IgD-negative memory B cell (primary cell): ENCODE data around the gene LFNG. TPM values are rescaled to one million over a fixed set of nuclear protein-coding genes. Genes with fewer than 3 reads are reported as not detected.

Experiments
- H3K27ac Mint-ChIP-seq, 3 donors: one replicate each; pipeline ENCODE4 v1.8.0; 2020 to 2022; ENCODE audit warnings: mild to moderate bottlenecking in 3 of 3, mixed read lengths in 3 of 3, moderate library complexity in 1 of 3
- H3K27me3 Mint-ChIP-seq: one replicate; pipeline ENCODE4 v1.8.0; 2021; ENCODE audit warnings: mixed read lengths
- H3K36me3 Mint-ChIP-seq: one replicate; pipeline ENCODE4 v1.8.0; 2020; ENCODE audit warnings: mild to moderate bottlenecking, mixed read lengths
- H3K4me1 Mint-ChIP-seq, 3 donors: one replicate each; pipeline ENCODE4 v1.8.0; 2020 to 2022; ENCODE audit warnings: mixed read lengths in 3 of 3, mild to moderate bottlenecking in 1 of 3
- H3K4me3 Mint-ChIP-seq, 4 donors: one replicate each; pipeline ENCODE4 v1.8.0; 2020 to 2022; ENCODE audit warnings: mild to moderate bottlenecking in 4 of 4, mixed read lengths in 4 of 4, moderate library complexity in 3 of 4
- H3K9me3 Mint-ChIP-seq, 3 donors: one replicate each; pipeline ENCODE4 v1.8.0; 2020 to 2021; ENCODE audit warnings: mixed read lengths in 3 of 3, mild to moderate bottlenecking in 1 of 3
- polyA plus RNA-seq: library from polyadenylated mRNA; unstranded; fragments of 300-500 nt; fragmentation: Illumina TruSeq; gene quantifications from one replicate; pipeline ENCODE4 v1.2.3, GENCODE V29; 2021

The LFNG gene
- polyA plus RNA-seq, 1 donor from 2014 or later, result 1.7 TPM

GRCh38 chr7:2566348-2566889 lies 46.8 kb downstream of the LFNG start:
- Mint-ChIP-seq H3K27me3 (no peaks in the 10 kb centered on the region), H3K4me1 (peaks cover 8 to 21% (median 16%) of the 10 kb centered on the region in 3 donors), H3K4me3 (peak overlapping the region; percentile 45 to 92 (median 76)), H3K27ac (no peak overlapping the region), H3K9me3 (no peaks in the 10 kb centered on the region), H3K36me3 (peaks cover 2% of the 10 kb centered on the region)

GRCh38 chr7:2566890-2567678 lies 47.5 kb downstream of the LFNG start:
- H3K36me3 Mint-ChIP-seq, result peaks cover 2% of the 10 kb centered on the region
- H3K27ac Mint-ChIP-seq, result no peak overlapping the region
- peak overlapping the region; percentile 45 to 92 (median 76) for H3K4me3 Mint-ChIP-seq
- H3K27me3 Mint-ChIP-seq, result no peaks in the 10 kb centered on the region
- no peaks in the 10 kb centered on the region for H3K9me3 Mint-ChIP-seq
- H3K4me1 Mint-ChIP-seq, result peaks cover 8 to 16% (median 12%) of the 10 kb centered on the region in 3 donors

GRCh38 chr7:2567679-2568278 lies 48.2 kb downstream of the LFNG start:
- H3K27me3 Mint-ChIP-seq, result no peaks in the 10 kb centered on the region
- peak overlapping the region in 1 of 3 donors; percentile 53 for H3K27ac Mint-ChIP-seq
- peaks cover 8 to 13% (median 12%) of the 10 kb centered on the region in 3 donors for H3K4me1 Mint-ChIP-seq
- H3K36me3 Mint-ChIP-seq, result peaks cover 2% of the 10 kb centered on the region
- H3K4me3 Mint-ChIP-seq, result peak overlapping the region in 3 of 4 donors; percentile 34 to 92 (median 57)
- H3K9me3 Mint-ChIP-seq, result no peaks in the 10 kb centered on the region

- Mint-ChIP-seq H3K4me1 (peaks cover 8 to 13% (median 12%) of the 10 kb centered on the region in 3 donors), H3K36me3 (peaks cover 2% of the 10 kb centered on the region), H3K9me3 (no peaks in the 10 kb centered on the region), H3K4me3 (peak overlapping the region in 1 of 4 donors; percentile 45), H3K27ac (no peak overlapping the region), H3K27me3 (no peaks in the 10 kb centered on the region)
Observed at GRCh38 chr7:2568521-2569223, 49.1 kb downstream of the LFNG start.

GRCh38 chr7:2569421-2569820 lies 49.8 kb downstream of the LFNG start:
- peaks cover 8 to 13% (median 12%) of the 10 kb centered on the region in 3 donors for H3K4me1 Mint-ChIP-seq
- no peaks in the 10 kb centered on the region for H3K9me3 Mint-ChIP-seq
- no peak overlapping the region for H3K27ac Mint-ChIP-seq

GRCh38 chr7:2570021-2570420 lies 50.4 kb downstream of the LFNG start:
- H3K4me1 Mint-ChIP-seq, result peaks cover 8 to 13% (median 12%) of the 10 kb centered on the region in 3 donors
- no peaks in the 10 kb centered on the region for H3K27me3 Mint-ChIP-seq
- H3K36me3 Mint-ChIP-seq, result peaks cover 10% of the 10 kb centered on the region
- H3K4me3 Mint-ChIP-seq, result no peak overlapping the region
- H3K9me3 Mint-ChIP-seq, result no peaks in the 10 kb centered on the region
- H3K27ac Mint-ChIP-seq, result no peak overlapping the region

More at GRCh38 chr7:2569421-2569820, 49.8 kb downstream of the LFNG start:
- H3K36me3 Mint-ChIP-seq, result peaks cover 7% of the 10 kb centered on the region
- H3K4me3 Mint-ChIP-seq, result no peak overlapping the region
- H3K27me3 Mint-ChIP-seq, result no peaks in the 10 kb centered on the region

GRCh38 chr7:2571409-2571808 lies 51.8 kb downstream of the LFNG start:
- no peak overlapping the region for H3K4me3 Mint-ChIP-seq
- H3K9me3 Mint-ChIP-seq, result no peaks in the 10 kb centered on the region
- no peaks in the 10 kb centered on the region for H3K27me3 Mint-ChIP-seq
- peaks cover 8 to 13% (median 12%) of the 10 kb centered on the region in 3 donors for H3K4me1 Mint-ChIP-seq
- peaks cover 13% of the 10 kb centered on the region for H3K36me3 Mint-ChIP-seq
- H3K27ac Mint-ChIP-seq, result no peak overlapping the region

- H3K9me3 Mint-ChIP-seq, result no peaks in the 10 kb centered on the region
- no peak overlapping the region for H3K4me3 Mint-ChIP-seq
- H3K4me1 Mint-ChIP-seq, result peaks cover 0 to 6% (median 5%) of the 10 kb centered on the region in 3 donors
- H3K27me3 Mint-ChIP-seq, result no peaks in the 10 kb centered on the region
- peaks cover 13% of the 10 kb centered on the region for H3K36me3 Mint-ChIP-seq
- H3K27ac Mint-ChIP-seq, result no peak overlapping the region
Observed at GRCh38 chr7:2572101-2572842, 52.7 kb downstream of the LFNG start.

GRCh38 chr7:2573761-2574160 lies 54.2 kb downstream of the LFNG start:
- H3K27ac Mint-ChIP-seq, result peak overlapping the region in 1 of 3 donors; percentile 65
- H3K9me3 Mint-ChIP-seq, result no peaks in the 10 kb centered on the region
- peaks cover 13% of the 10 kb centered on the region for H3K36me3 Mint-ChIP-seq
- no peaks in the 10 kb centered on the region for H3K27me3 Mint-ChIP-seq
- H3K4me3 Mint-ChIP-seq, result no peak overlapping the region
- no peaks in the 10 kb centered on the region for H3K4me1 Mint-ChIP-seq

- Mint-ChIP-seq H3K36me3 (peaks cover 11% of the 10 kb centered on the region), H3K27ac (no peak overlapping the region), H3K4me3 (no peak overlapping the region), H3K27me3 (no peaks in the 10 kb centered on the region), H3K4me1 (no peaks in the 10 kb centered on the region), H3K9me3 (no peaks in the 10 kb centered on the region)
Observed at GRCh38 chr7:2575046-2575732, 55.6 kb downstream of the LFNG start.

GRCh38 chr7:2575733-2576340 lies 56.3 kb downstream of the LFNG start:
- H3K4me3 Mint-ChIP-seq, result no peak overlapping the region
- H3K36me3 Mint-ChIP-seq, result peaks cover 15% of the 10 kb centered on the region
- H3K27ac Mint-ChIP-seq, result peak overlapping the region in 1 of 3 donors; percentile 84
- no peaks in the 10 kb centered on the region for H3K9me3 Mint-ChIP-seq
- no peaks in the 10 kb centered on the region for H3K27me3 Mint-ChIP-seq
- H3K4me1 Mint-ChIP-seq, result no peaks in the 10 kb centered on the region

GRCh38 chr7:2576742-2577491 lies 57.3 kb downstream of the LFNG start:
- Mint-ChIP-seq H3K9me3 (no peaks in the 10 kb centered on the region), H3K27me3 (no peaks in the 10 kb centered on the region), H3K4me1 (no peaks in the 10 kb centered on the region), H3K27ac (no peak overlapping the region), H3K36me3 (peaks cover 15% of the 10 kb centered on the region), H3K4me3 (no peak overlapping the region)
